ENCODE results near the gene ARHGAP26.
A peak's percentile ranks its signal among the peaks of the same experiment; 100 is the strongest.

The ARHGAP26 gene

GRCh38 chr5:142824391-142824790, 54.2 kb downstream of the ARHGAP26 start:
- TF ChIP-seq CTCF (conservative IDR thresholded peaks at IDR 0.05; ENCODE audit: low read depth): no peak
- no peak for DNase-seq (ENCODE audit: low spot score)
- H3K27ac ChIP-seq: no peak overlapping the region
- ChIA-PET POLR2A (ENCODE audit: low non-redundant PET) (no interaction called here), CTCF (interaction anchor here (0.8 to 1.1 kb wide), 2 partner anchors 56 to 385 kb away, joined by 3 to 5 read pairs; no protein-coding TSS in a partner anchor)

GRCh38 chr5:142825378-142826089, 55.4 kb downstream of the ARHGAP26 start:
- TF ChIP-seq CTCF (conservative IDR thresholded peaks at IDR 0.05; ENCODE audit: low read depth): no peak
- no peak overlapping the region for H3K27ac ChIP-seq
- CTCF ChIA-PET: no interaction called here
- POLR2A ChIA-PET (ENCODE audit: low non-redundant PET): no interaction called here
- no peak for DNase-seq (ENCODE audit: low spot score)

- peak overlapping the region; percentile 82 for H3K27ac ChIP-seq
- ChIA-PET CTCF (no interaction called here), POLR2A (ENCODE audit: low non-redundant PET) (no interaction called here)
- no peak for TF ChIP-seq CTCF (conservative IDR thresholded peaks at IDR 0.05; ENCODE audit: low read depth)
- DNase-seq (ENCODE audit: low spot score): no peak
Observed at GRCh38 chr5:142826093-142826492, 55.9 kb downstream of the ARHGAP26 start.

- ChIA-PET POLR2A (ENCODE audit: low non-redundant PET) (no interaction called here), CTCF (interaction anchor here (0.6 to 1.2 kb wide), 4 partner anchors 40 to 1439 kb away, joined by 3 to 9 read pairs (median 4); partner anchors contain the start of gene ARHGAP26)
- DNase-seq (ENCODE audit: low spot score): peak; percentile 65
- H3K27ac ChIP-seq: peak overlapping the region; percentile 82
- TF ChIP-seq CTCF (conservative IDR thresholded peaks at IDR 0.05; ENCODE audit: low read depth): no peak
Observed at GRCh38 chr5:142826741-142827492, 56.7 kb downstream of the ARHGAP26 start.

GRCh38 chr5:142827934-142828576, 57.9 kb downstream of the ARHGAP26 start:
- TF ChIP-seq CTCF (conservative IDR thresholded peaks at IDR 0.05; ENCODE audit: low read depth): no peak
- H3K27ac ChIP-seq: no peak overlapping the region
- ChIA-PET POLR2A (ENCODE audit: low non-redundant PET) (no interaction called here), CTCF (interaction anchor here (0.9 to 1.2 kb wide), 2 partner anchors 58 to 106 kb away, joined by 3 to 5 read pairs; partner anchors contain the start of gene ARHGAP26)
- no peak for DNase-seq (ENCODE audit: low spot score)

- no peak overlapping the region for H3K27ac ChIP-seq
- ChIA-PET POLR2A (ENCODE audit: low non-redundant PET) (interaction anchor here (0.6 kb wide), 1 partner anchor 62 kb away, joined by 3 read pairs; no protein-coding TSS in a partner anchor), CTCF (interaction anchor here (0.9 kb wide), 1 partner anchor 38 kb away, joined by 4 read pairs; no protein-coding TSS in a partner anchor)
- no peak for DNase-seq (ENCODE audit: low spot score)
- TF ChIP-seq CTCF (conservative IDR thresholded peaks at IDR 0.05; ENCODE audit: low read depth): no peak
Observed at GRCh38 chr5:142828797-142829535, 58.8 kb downstream of the ARHGAP26 start.
